Caco-2 (cell line): ENCODE results near the gene KRTAP2-4. TPM values are rescaled to one million over a fixed set of nuclear protein-coding genes. Genes with fewer than 3 reads are reported as not detected.

ENCODE experiments used
- BruUV-seq: library from RNA; stranded (reverse); fragments of 400-500 nt; replicated peaks from 2 replicates; lab custom pipeline; 2021; lab: Mats Ljungman, UMichigan
- CTCF ChIA-PET: fragments of 300-600 bp; sonication (Branson Sonifier 250); formaldehyde crosslinking; loops from one replicate; lab custom pipeline; 2022; ENCODE audit warnings: antibody characterized with exemption; lab: Charles Lee
- POLR2A ChIA-PET: fragments of 300-600 bp; sonication (Branson Sonifier 250); formaldehyde crosslinking; loops from one replicate; lab custom pipeline; 2022; ENCODE audit warnings: antibody characterized with exemption; lab: Charles Lee
- DNase-seq, 2 experiments: peaks; one replicate each; pipeline versions ENCODE4 v3.0.0 to v3.0.0-alpha.2; 2020 to 2022
- H3K27me3 ChIP-seq: replicated peaks from 2 replicates; pipeline ENCODE4 v1.6.0; 2011; ENCODE audit warnings: low read length; ENCODE audit not compliant: control insufficient read depth, insufficient read depth
- H3K36me3 ChIP-seq: 2 replicates; pipeline ENCODE4 v1.5.1; 2011; ENCODE audit warnings: low read length; ENCODE audit not compliant: control insufficient read depth, insufficient read depth
- H3K4me1 ChIP-seq: fragments of 250-450 bp; sonication (Bioruptor Pico); 2 replicates; pipeline ENCODE4 v1.5.1; 2020; ENCODE audit warnings: mild to moderate bottlenecking
- H3K4me3 ChIP-seq: 2 replicates; pipeline ENCODE4 v1.5.1; 2011; ENCODE audit warnings: low read depth, mild to moderate bottlenecking, control low read depth, low read length
- H3K9me3 ChIP-seq: fragments of 250-450 bp; sonication (Bioruptor Pico); 2 replicates; pipeline ENCODE4 v1.5.1; 2020; ENCODE audit warnings: mild to moderate bottlenecking, moderate library complexity
- H3K27ac Mint-ChIP-seq: one replicate; pipeline ENCODE4 v1.8.0; 2022; ENCODE audit warnings: mixed read lengths; ENCODE audit not compliant: unreplicated experiment
- H3K27me3 Mint-ChIP-seq: one replicate; pipeline ENCODE4 v1.8.0; 2022; ENCODE audit warnings: mixed read lengths; ENCODE audit not compliant: insufficient read depth, unreplicated experiment
- H3K36me3 Mint-ChIP-seq: one replicate; pipeline ENCODE4 v1.8.0; 2022; ENCODE audit warnings: mild to moderate bottlenecking, mixed read lengths; ENCODE audit not compliant: insufficient read depth, unreplicated experiment
- H3K4me1 Mint-ChIP-seq: one replicate; pipeline ENCODE4 v1.8.0; 2022; ENCODE audit warnings: low read depth, mixed read lengths; ENCODE audit not compliant: unreplicated experiment
- H3K4me3 Mint-ChIP-seq: one replicate; pipeline ENCODE4 v1.8.0; 2022; ENCODE audit warnings: mild to moderate bottlenecking, moderate library complexity, mixed read lengths; ENCODE audit not compliant: unreplicated experiment
- H3K9me3 Mint-ChIP-seq: one replicate; pipeline ENCODE4 v1.8.0; 2022; ENCODE audit warnings: mixed read lengths; ENCODE audit not compliant: unreplicated experiment
- intact Hi-C: fragments of 100-400 bp; cut with micrococcal nuclease; formaldehyde crosslinking; loops from one replicate; pipeline ENCODE4 v1.10.0; 2022; ENCODE audit not compliant: unreplicated experiment
- total RNA-seq: library from RNA; stranded (reverse); gene quantifications from 2 replicates; pipeline ENCODE4 v1.2.3, GENCODE V29; 2022
- TF ChIP-seq, protein P1 (sequence below), 2 experiments: fragments of 200-600 bp in 1 of 2; IDR thresholded peaks; 1 replicate in 1 of 2; 2 replicates in 1 of 2; pipeline versions ENCODE4 v1.5.1 to v1.8.0; 2011 to 2022; ENCODE audit warnings: antibody characterized with exemption in 1 of 2, control low read depth in 1 of 2, inconsistent platforms in 1 of 2, low read depth in 1 of 2, low read length in 1 of 2, mild to moderate bottlenecking in 1 of 2, moderate library complexity in 1 of 2; ENCODE audit not compliant: insufficient read depth in 1 of 2, severe bottlenecking in 1 of 2, unreplicated experiment in 1 of 2

Gene KRTAP2-4
- total RNA-seq, 1 experiment from 2014 or later, result not detected

- H3K27me3 Mint-ChIP-seq, result no peaks in the 10 kb centered on the region
- Histone ChIP-seq H3K27me3 (no peaks in the 10 kb centered on the region), H3K9me3 (no peaks in the 10 kb centered on the region), H3K36me3 (no peaks in the 10 kb centered on the region), H3K4me1 (no peaks in the 10 kb centered on the region), H3K4me3 (no peak within 1 kb of the TSS)
- no TSS peak for BruUV-seq
- CTCF ChIA-PET, result no interaction called here
- no peaks in the 10 kb centered on the region for H3K36me3 Mint-ChIP-seq
- H3K27ac Mint-ChIP-seq, result no peak within 1 kb of the TSS
- intact Hi-C loops, result no loop called here
- no peak within 1 kb of the TSS for H3K4me3 Mint-ChIP-seq
- peaks cover under 1% of the 10 kb centered on the region for H3K4me1 Mint-ChIP-seq
- TF ChIP-seq, protein P1, sequence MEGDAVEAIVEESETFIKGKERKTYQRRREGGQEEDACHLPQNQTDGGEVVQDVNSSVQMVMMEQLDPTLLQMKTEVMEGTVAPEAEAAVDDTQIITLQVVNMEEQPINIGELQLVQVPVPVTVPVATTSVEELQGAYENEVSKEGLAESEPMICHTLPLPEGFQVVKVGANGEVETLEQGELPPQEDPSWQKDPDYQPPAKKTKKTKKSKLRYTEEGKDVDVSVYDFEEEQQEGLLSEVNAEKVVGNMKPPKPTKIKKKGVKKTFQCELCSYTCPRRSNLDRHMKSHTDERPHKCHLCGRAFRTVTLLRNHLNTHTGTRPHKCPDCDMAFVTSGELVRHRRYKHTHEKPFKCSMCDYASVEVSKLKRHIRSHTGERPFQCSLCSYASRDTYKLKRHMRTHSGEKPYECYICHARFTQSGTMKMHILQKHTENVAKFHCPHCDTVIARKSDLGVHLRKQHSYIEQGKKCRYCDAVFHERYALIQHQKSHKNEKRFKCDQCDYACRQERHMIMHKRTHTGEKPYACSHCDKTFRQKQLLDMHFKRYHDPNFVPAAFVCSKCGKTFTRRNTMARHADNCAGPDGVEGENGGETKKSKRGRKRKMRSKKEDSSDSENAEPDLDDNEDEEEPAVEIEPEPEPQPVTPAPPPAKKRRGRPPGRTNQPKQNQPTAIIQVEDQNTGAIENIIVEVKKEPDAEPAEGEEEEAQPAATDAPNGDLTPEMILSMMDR (IDR thresholded peaks at IDR 0.05; ENCODE audit: insufficient read depth in 1 of 2, low read depth in 1 of 2, low read length in 1 of 2, severe bottlenecking in 1 of 2, unreplicated experiment in 1 of 2), result no peak
- DNase-seq, result no peak
- H3K9me3 Mint-ChIP-seq, result no peaks in the 10 kb centered on the region
- POLR2A ChIA-PET, result no interaction called here
Measured at GRCh38 chr17:41029633-41030245, 35.9 kb downstream of the KRTAP2-4 start, which contains the start of gene KRTAP1-4. KRTAP1-4 (minus strand) TSS chr17:41030195; CDS start chr17:41030078, 117 bp downstream.

- H3K4me3 ChIP-seq, result no peak within 1 kb of the TSS
- Mint-ChIP-seq H3K4me1 (no peaks in the 10 kb centered on the region), H3K27me3 (no peaks in the 10 kb centered on the region), H3K36me3 (no peaks in the 10 kb centered on the region), H3K4me3 (no peak within 1 kb of the TSS), H3K27ac (no peak within 1 kb of the TSS), H3K9me3 (peaks cover 13% of the 10 kb centered on the region)
- TF ChIP-seq, protein P1 (IDR thresholded peaks at IDR 0.05; ENCODE audit: insufficient read depth in 1 of 2, low read depth in 1 of 2, low read length in 1 of 2, severe bottlenecking in 1 of 2, unreplicated experiment in 1 of 2), result no peak
- H3K36me3 ChIP-seq, result no peaks in the 10 kb centered on the region
- ChIA-PET CTCF (no interaction called here), POLR2A (no interaction called here)
- no TSS peak for BruUV-seq
- no peaks in the 10 kb centered on the region for H3K9me3 ChIP-seq
- H3K27me3 ChIP-seq, result no peaks in the 10 kb centered on the region
- intact Hi-C loops, result no loop called here
- DNase-seq, result no peak
- H3K4me1 ChIP-seq, result no peaks in the 10 kb centered on the region
Measured at GRCh38 chr17:41026715-41027471, 38.8 kb downstream of the KRTAP2-4 start, which contains the start of gene KRTAP1-5. KRTAP1-5 (minus strand) TSS chr17:41027208; CDS start chr17:41027155, 53 bp downstream.

DNA sequence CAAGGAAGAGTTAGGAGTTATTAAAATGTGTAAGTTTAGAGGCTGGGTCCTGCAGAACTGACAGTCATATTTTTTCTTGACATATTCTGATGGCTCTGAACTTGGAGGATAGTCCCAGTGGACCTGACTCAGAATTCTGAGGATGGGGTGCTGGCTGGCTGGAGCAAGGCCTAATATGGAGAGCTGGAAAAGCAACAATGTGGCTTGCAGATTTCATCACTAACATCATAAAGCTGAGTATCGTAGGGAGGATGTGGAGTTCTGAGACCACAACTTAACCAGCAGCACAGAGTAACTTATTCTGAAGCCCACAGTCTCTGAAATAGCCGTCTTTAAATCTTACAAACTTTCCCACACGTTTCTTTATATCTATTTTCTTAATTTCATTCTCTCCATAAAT lies 41.0 kb downstream of the KRTAP2-4 start:
- Mint-ChIP-seq H3K4me1 (no peaks in the 10 kb centered on the region), H3K4me3 (no peak overlapping the region), H3K27me3 (no peaks in the 10 kb centered on the region), H3K9me3 (peaks cover 13% of the 10 kb centered on the region), H3K36me3 (no peaks in the 10 kb centered on the region), H3K27ac (no peak overlapping the region)
- DNase-seq, result no peak
- ChIA-PET POLR2A (no interaction called here), CTCF (no interaction called here)
- no TSS peak for BruUV-seq
- Histone ChIP-seq H3K4me1 (0 out of 2 replicates have a peak, but pooled peaks cover 6% of the 10 kb centered on the region), H3K27me3 (no peaks in the 10 kb centered on the region), H3K9me3 (no peaks in the 10 kb centered on the region), H3K4me3 (no peak overlapping the region), H3K36me3 (no peaks in the 10 kb centered on the region)
- TF ChIP-seq, protein P1 (IDR thresholded peaks at IDR 0.05; ENCODE audit: insufficient read depth in 1 of 2, low read depth in 1 of 2, low read length in 1 of 2, severe bottlenecking in 1 of 2, unreplicated experiment in 1 of 2), result no peak
- intact Hi-C loops, result no loop called here
